Endothelial cell of umbilical vein (primary cell): ENCODE measurements around the gene SGK1. TPM values are rescaled to one million over a fixed set of nuclear protein-coding genes. Genes with fewer than 3 reads are reported as not detected.

Source experiments
- BruUV-seq: library from RNA; stranded (reverse); fragments of 400-500 nt; replicated peaks from 2 replicates; lab custom pipeline; 2021; lab: Mats Ljungman, UMichigan
- CTCF ChIA-PET: fragments of 300-600, 350-600 bp; sonication (Branson Sonifier 250); formaldehyde crosslinking; loops from one replicate; lab custom pipeline; 2021; ENCODE audit warnings: antibody characterized with exemption, inconsistent platforms; lab: Charles Lee
- POLR2A ChIA-PET: fragments of 300-600, 350-600 bp; sonication (Branson Sonifier 250); formaldehyde crosslinking; loops from one replicate; lab custom pipeline; 2021; ENCODE audit warnings: antibody characterized with exemption, inconsistent platforms; lab: Charles Lee
- DNase-seq: peaks from one replicate; pipeline ENCODE4 v3.0.0-alpha.2; 2011; ENCODE audit warnings: low read depth, low spot score
- FAIRE-seq: peaks from 2 replicates; lab custom pipeline; 2011; peaks lifted over from hg19 to GRCh38; lab: Jason Lieb, UNC
- H2AFZ ChIP-seq: 2 replicates; pipeline ENCODE4 v1.6.0; 2012; ENCODE audit warnings: low read depth, low read length, control low read depth, inconsistent platforms
- H3K27ac ChIP-seq: 2 replicates; pipeline ENCODE4 v1.5.1; 2011; ENCODE audit warnings: low read depth, mild to moderate bottlenecking, control low read depth, low read length, moderate library complexity; ENCODE audit not compliant: insufficient read depth
- H3K27me3 ChIP-seq, 2 experiments: 2 replicates each; pipeline versions ENCODE4 v1.6.0 to v1.6.1; 2011; ENCODE audit warnings: low read length in 2 of 2, mixed read lengths in 1 of 2; ENCODE audit not compliant: control insufficient read depth in 2 of 2, insufficient read depth in 2 of 2
- H3K36me3 ChIP-seq, 2 experiments: 2 replicates in 1 of 2; 3 replicates in 1 of 2; pipeline ENCODE4 v1.5.1; 2011; ENCODE audit warnings: low read length in 2 of 2, mild to moderate bottlenecking in 1 of 2, moderate library complexity in 1 of 2; ENCODE audit not compliant: control insufficient read depth in 2 of 2, insufficient read depth in 2 of 2; ENCODE audit errors: extremely low read depth in 1 of 2
- H3K4me1 ChIP-seq: 3 replicates; pipeline ENCODE4 v1.5.1; 2011; ENCODE audit warnings: mild to moderate bottlenecking, low read length; ENCODE audit not compliant: control insufficient read depth, insufficient read depth; ENCODE audit errors: extremely low read depth
- H3K4me2 ChIP-seq: 2 replicates; pipeline ENCODE4 v1.6.1; 2011; ENCODE audit warnings: low read length, control low read depth, mixed read lengths; ENCODE audit not compliant: insufficient read depth
- H3K4me3 ChIP-seq, 3 experiments: fragments of 200-600 bp in 1 of 3; sonication (generic), shearing (Covaris generic) in 1 of 3; replicated peaks in 1 of 3; 2 replicates each; pipeline ENCODE4 v1.5.1; 2011 to 2016; ENCODE audit warnings: control low read depth in 3 of 3, low read length in 3 of 3, mild to moderate bottlenecking in 2 of 3, inconsistent platforms in 1 of 3, low read depth in 1 of 3, moderate library complexity in 1 of 3; ENCODE audit not compliant: insufficient read depth in 1 of 3
- H3K79me2 ChIP-seq: 2 replicates; pipeline ENCODE4 v1.6.0; 2012; ENCODE audit warnings: low read length, inconsistent platforms; ENCODE audit not compliant: control insufficient read depth, insufficient read depth
- H3K9ac ChIP-seq: replicated peaks from 2 replicates; pipeline ENCODE3; 2011; ENCODE audit warnings: low read length, control low read depth; ENCODE audit not compliant: insufficient read depth; ENCODE audit errors: extremely low read depth
- H3K9me1 ChIP-seq: replicated peaks from 3 replicates; pipeline ENCODE4 v1.6.0; 2011; ENCODE audit warnings: mild to moderate bottlenecking, low read length; ENCODE audit not compliant: control insufficient read depth, insufficient read depth; ENCODE audit errors: extremely low read depth
- H3K9me3 ChIP-seq: replicated peaks from 2 replicates; pipeline ENCODE4 v1.5.1; 2012; ENCODE audit warnings: low read length, inconsistent platforms; ENCODE audit not compliant: control insufficient read depth, insufficient read depth
- H4K20me1 ChIP-seq: replicated peaks from 2 replicates; pipeline ENCODE3; 2011; ENCODE audit warnings: mild to moderate bottlenecking, low read length; ENCODE audit not compliant: control insufficient read depth, insufficient read depth; ENCODE audit errors: extremely low read depth
- EZH2 ChIP-seq: IDR thresholded peaks from 2 replicates; pipeline ENCODE4 v1.6.1; 2012; ENCODE audit warnings: borderline replicate concordance, low read depth, mild to moderate bottlenecking, moderate library complexity, low read length, inconsistent platforms; ENCODE audit not compliant: severe bottlenecking
- FOS ChIP-seq: IDR thresholded peaks from 2 replicates; pipeline ENCODE4 v1.6.1; 2011; ENCODE audit warnings: mild to moderate bottlenecking, low read length, moderate library complexity, borderline replicate concordance; ENCODE audit not compliant: insufficient read depth
- GATA2 ChIP-seq: IDR thresholded peaks from 2 replicates; pipeline ENCODE4 v1.7.0; 2011; ENCODE audit warnings: low read depth, mild to moderate bottlenecking, moderate library complexity, mixed read lengths, low read length; ENCODE audit not compliant: insufficient read length, insufficient read depth
- JUN ChIP-seq: IDR thresholded peaks from 2 replicates; pipeline ENCODE4 v1.6.1; 2011; ENCODE audit warnings: borderline replicate concordance, low read depth; ENCODE audit not compliant: insufficient read length, insufficient read depth
- MYC ChIP-seq: IDR thresholded peaks from one replicate; pipeline ENCODE4 v1.6.1; 2011; ENCODE audit warnings: mild to moderate bottlenecking, low read depth, low read length
- POLR2A ChIP-seq: IDR thresholded peaks from 2 replicates; pipeline ENCODE4 v1.6.1; 2012; ENCODE audit warnings: low read depth, mild to moderate bottlenecking, control low read depth, low read length
- POLR2AphosphoS5 ChIP-seq: IDR thresholded peaks from 2 replicates; pipeline ENCODE4 v1.6.1; 2012; ENCODE audit warnings: low read depth, mild to moderate bottlenecking, control low read depth, low read length, moderate library complexity; ENCODE audit not compliant: insufficient read depth
- dilution Hi-C: fragments of 300-500 bp; cut with MboI; formaldehyde crosslinking; loops from one replicate; pipeline ENCODE4 v1.15.0; 2019; ENCODE audit warnings: low sequenced_read_pairs; ENCODE audit not compliant: extremely low pct_ligation_motif_present
- intact Hi-C: fragments of 100-400 bp; cut with micrococcal nuclease; formaldehyde crosslinking; loops from one replicate; pipeline ENCODE4 v1.10.0; 2022
- polyA plus RNA-seq, 4 experiments: library from polyadenylated mRNA; depleted of rRNA in 3 of 4; stranded (reverse) in 3 of 4; unstranded in 1 of 4; fragments of >200 nt; gene quantifications; 2 replicates each; pipeline versions ENCODE4 v1.2.1 to v1.2.3, GENCODE V29; 2011 to 2012; ENCODE audit warnings: missing spikeins in 1 of 4
- total RNA-seq: library from RNA; stranded (reverse); gene quantifications from 2 replicates; pipeline ENCODE4 v1.2.3, GENCODE V29; 2021
- TF ChIP-seq, protein P1 (sequence below), 2 donors: IDR thresholded peaks; 1 replicate in 1 of 2; 2 replicates in 1 of 2; pipeline ENCODE4 v1.5.1; 2011; ENCODE audit warnings: low read length in 2 of 2, mild to moderate bottlenecking in 2 of 2, moderate library complexity in 2 of 2, control low read depth in 1 of 2, inconsistent platforms in 1 of 2, low read depth in 1 of 2; ENCODE audit not compliant: insufficient read depth in 1 of 2; ENCODE audit errors: extremely low read depth in 1 of 2
- TF ChIP-seq, protein P2 (sequence below): IDR thresholded peaks from 2 replicates; pipeline ENCODE4 v1.6.1; 2011; ENCODE audit not compliant: insufficient read depth, insufficient read length

The SGK1 gene
- total and polyA plus RNA-seq, 2 donors (not counting 3 experiments of a cell fraction or from before 2014, with no cell fraction given) = 121 to 128 TPM

DNA sequence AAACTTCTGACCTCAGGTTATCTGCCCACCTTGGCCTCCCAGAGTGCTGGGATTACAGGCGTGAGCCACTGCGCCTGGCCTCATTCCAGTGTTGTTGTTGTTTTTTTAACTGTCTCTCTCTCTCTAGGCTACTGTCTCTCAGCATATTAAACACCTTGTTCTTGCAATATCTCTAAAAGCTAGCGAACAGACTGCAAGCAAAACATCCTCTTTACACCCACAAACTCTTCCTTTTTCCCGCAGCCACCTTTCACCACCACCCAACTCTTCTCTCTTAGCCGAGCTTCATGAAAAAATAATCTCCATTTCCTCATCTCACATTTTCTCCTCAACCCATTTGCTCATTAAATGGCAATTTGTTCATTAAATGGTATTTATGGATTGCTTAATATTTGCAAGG, 45.5 kb downstream of the SGK1 start:
- no peaks in the 10 kb centered on the region for H3K9me1 ChIP-seq
- H4K20me1 ChIP-seq = no peaks in the 10 kb centered on the region
- no peaks in the 10 kb centered on the region for H3K9me3 ChIP-seq
- ChIA-PET CTCF (interaction anchor here (1.1 to 1.4 kb wide), 2 partner anchors 9 to 13 kb away, joined by 3 to 6 read pairs; no protein-coding TSS in a partner anchor), POLR2A (no interaction called here)
- no peak overlapping the region for H2AFZ ChIP-seq
- BruUV-seq = no TSS peak
- no peaks in the 10 kb centered on the region for H3K27me3 ChIP-seq
- H3K4me3 ChIP-seq = no peak overlapping the region
- H3K27ac ChIP-seq = no peak overlapping the region
- TF ChIP-seq MYC (no peak), GATA2 (no peak), JUN (no peak), FOS (no peak), EZH2 (no peak), POLR2AphosphoS5 (no peak), POLR2A (no peak)
- TF ChIP-seq, protein P1, sequence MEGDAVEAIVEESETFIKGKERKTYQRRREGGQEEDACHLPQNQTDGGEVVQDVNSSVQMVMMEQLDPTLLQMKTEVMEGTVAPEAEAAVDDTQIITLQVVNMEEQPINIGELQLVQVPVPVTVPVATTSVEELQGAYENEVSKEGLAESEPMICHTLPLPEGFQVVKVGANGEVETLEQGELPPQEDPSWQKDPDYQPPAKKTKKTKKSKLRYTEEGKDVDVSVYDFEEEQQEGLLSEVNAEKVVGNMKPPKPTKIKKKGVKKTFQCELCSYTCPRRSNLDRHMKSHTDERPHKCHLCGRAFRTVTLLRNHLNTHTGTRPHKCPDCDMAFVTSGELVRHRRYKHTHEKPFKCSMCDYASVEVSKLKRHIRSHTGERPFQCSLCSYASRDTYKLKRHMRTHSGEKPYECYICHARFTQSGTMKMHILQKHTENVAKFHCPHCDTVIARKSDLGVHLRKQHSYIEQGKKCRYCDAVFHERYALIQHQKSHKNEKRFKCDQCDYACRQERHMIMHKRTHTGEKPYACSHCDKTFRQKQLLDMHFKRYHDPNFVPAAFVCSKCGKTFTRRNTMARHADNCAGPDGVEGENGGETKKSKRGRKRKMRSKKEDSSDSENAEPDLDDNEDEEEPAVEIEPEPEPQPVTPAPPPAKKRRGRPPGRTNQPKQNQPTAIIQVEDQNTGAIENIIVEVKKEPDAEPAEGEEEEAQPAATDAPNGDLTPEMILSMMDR (IDR thresholded peaks at IDR 0.05; ENCODE audit: extremely low read depth in 1 of 2, insufficient read depth in 1 of 2, low read depth in 1 of 2, low read length in 2 of 2) = no peak
- TF ChIP-seq, protein P2, sequence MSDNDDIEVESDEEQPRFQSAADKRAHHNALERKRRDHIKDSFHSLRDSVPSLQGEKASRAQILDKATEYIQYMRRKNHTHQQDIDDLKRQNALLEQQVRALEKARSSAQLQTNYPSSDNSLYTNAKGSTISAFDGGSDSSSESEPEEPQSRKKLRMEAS = no peak
- intact Hi-C loops (no loop called here), dilution Hi-C loops (no loop called here)
- no peak for FAIRE-seq
- no peaks in the 10 kb centered on the region for H3K36me3 ChIP-seq
- no peak overlapping the region for H3K9ac ChIP-seq
- H3K4me2 ChIP-seq = no peak overlapping the region
- no peaks in the 10 kb centered on the region for H3K79me2 ChIP-seq
- H3K4me1 ChIP-seq = no peaks in the 10 kb centered on the region
- no peak for DNase-seq
